PC-3 (cell line): Measurements from ENCODE around the gene DOCK1. TPM values are rescaled to one million over a fixed set of nuclear protein-coding genes. Genes with fewer than 3 reads are reported as not detected.

Experiments used
- ATAC-seq: fragments of 200-7000 bp; cut with Tn5 transposase; 2 replicates; pipeline ENCODE4 v1.9.1; 2020; ENCODE audit warnings: mild to moderate bottlenecking, moderate library complexity
- BruUV-seq: library from RNA; stranded (reverse); fragments of 400-500 nt; replicated peaks from 2 replicates; lab custom pipeline; 2021; lab: Mats Ljungman, UMichigan
- CTCF ChIA-PET: fragments of 300-600 bp; sonication (Branson Sonifier 250); formaldehyde crosslinking; loops from one replicate; lab custom pipeline; 2022; ENCODE audit warnings: antibody characterized with exemption; lab: Charles Lee
- POLR2A ChIA-PET: fragments of 300-600 bp; sonication (Branson Sonifier 250); formaldehyde crosslinking; loops from one replicate; lab custom pipeline; 2022; ENCODE audit warnings: antibody characterized with exemption; ENCODE audit not compliant: unreplicated experiment; lab: Charles Lee
- DNase-seq: peaks from one replicate; pipeline ENCODE4 v3.0.0-alpha.2; 2015
- H2AFZ ChIP-seq: fragments of 300-600 bp; sonication (generic); 2 replicates; pipeline ENCODE4 v1.6.0; 2016; ENCODE audit warnings: antibody characterized with exemption, low read length
- H3F3A ChIP-seq: fragments of 300-600 bp; sonication (generic); one replicate; pipeline ENCODE4 v1.6.0; 2017; ENCODE audit warnings: antibody characterized with exemption, low read length, control low read depth, mild to moderate bottlenecking; ENCODE audit not compliant: unreplicated experiment
- H3K27ac ChIP-seq: fragments of 300-600 bp; sonication (generic); 2 replicates; pipeline ENCODE4 v1.5.1; 2016; ENCODE audit warnings: mild to moderate bottlenecking, low read length
- H3K27me3 ChIP-seq: fragments of 300-600 bp; sonication (generic); 2 replicates; pipeline ENCODE4 v1.6.1; 2016; ENCODE audit warnings: low read length, mixed read lengths
- H3K36me3 ChIP-seq: fragments of 300-600 bp; sonication (generic); 2 replicates; pipeline ENCODE4 v1.6.1; 2016; ENCODE audit warnings: low read depth, mixed run types, low read length, mixed read lengths
- H3K4me1 ChIP-seq: fragments of 300-600 bp; sonication (generic); 2 replicates; pipeline ENCODE4 v1.5.1; 2016; ENCODE audit warnings: low read length; ENCODE audit not compliant: insufficient read depth
- H3K4me2 ChIP-seq: fragments of 300-600 bp; sonication (generic); 2 replicates; pipeline ENCODE4 v1.6.0; 2016; ENCODE audit warnings: low read length
- H3K4me3 ChIP-seq: fragments of 300-600 bp; sonication (generic); 2 replicates; pipeline ENCODE4 v1.5.1; 2016; ENCODE audit warnings: mild to moderate bottlenecking, low read length, mixed read lengths
- H3K79me2 ChIP-seq: fragments of 300-600 bp; sonication (generic); 2 replicates; pipeline ENCODE4 v1.6.1; 2017; ENCODE audit warnings: low read length, mixed read lengths
- H3K9ac ChIP-seq: fragments of 300-600 bp; sonication (generic); 2 replicates; pipeline ENCODE4 v1.6.0; 2016; ENCODE audit warnings: mild to moderate bottlenecking, low read length
- H3K9me2 ChIP-seq: fragments of 300-600 bp; sonication (generic); replicated peaks from 2 replicates; pipeline ENCODE4 v1.6.1; 2016; ENCODE audit warnings: mixed run types, low read length, mixed read lengths
- H3K9me3 ChIP-seq: fragments of 300-600 bp; sonication (generic); 2 replicates; pipeline ENCODE4 v1.6.1; 2016; ENCODE audit warnings: low read length, mixed read lengths
- H4K20me1 ChIP-seq: fragments of 300-600 bp; sonication (generic); 2 replicates; pipeline ENCODE4 v1.6.1; 2016; ENCODE audit warnings: low read length, mixed read lengths
- CTCF ChIP-seq: fragments of 300-600 bp; sonication (generic); conservative IDR thresholded peaks from 2 replicates; pipeline ENCODE4 v1.5.1; 2017; ENCODE audit warnings: antibody characterized with exemption, low read depth, mild to moderate bottlenecking, low read length
- EZH2 ChIP-seq: fragments of 300-600 bp; sonication (generic); IDR thresholded peaks from one replicate; pipeline ENCODE4 v1.6.1; 2017; ENCODE audit warnings: antibody characterized with exemption, mild to moderate bottlenecking, low read length; ENCODE audit not compliant: unreplicated experiment
- EZH2phosphoT487 ChIP-seq: fragments of 300-600 bp; sonication (generic); IDR thresholded peaks from 2 replicates; pipeline ENCODE4 v1.6.1; 2018; ENCODE audit warnings: mild to moderate bottlenecking, antibody characterized with exemption, low read length, borderline replicate concordance
- intact Hi-C: fragments of 100-400 bp; cut with micrococcal nuclease; formaldehyde crosslinking; loops from 2 replicates; pipeline ENCODE4 v1.9.0; 2023
- total RNA-seq: library from RNA; depleted of rRNA; stranded (reverse); fragments of >200 nt; gene quantifications from 2 replicates; pipeline ENCODE4 v1.2.3, GENCODE V29; 2014

Gene DOCK1
- total RNA-seq, 1 experiment from 2014 or later, result 34.3 TPM

GRCh38 chr10:127354255-127354654 is 449.0 kb downstream of the DOCK1 start:
- H3K9me3 ChIP-seq, result no peaks in the 10 kb centered on the region
- no peak for TF ChIP-seq EZH2
- no peak for TF ChIP-seq EZH2phosphoT487
- no peak for TF ChIP-seq CTCF
- no peaks in the 10 kb centered on the region for H4K20me1 ChIP-seq
- no peak overlapping the region for H3K9ac ChIP-seq
- no peak overlapping the region for H3K27ac ChIP-seq
- H3K79me2 ChIP-seq, result no peaks in the 10 kb centered on the region
- ATAC-seq (no peak), DNase-seq (no peak)
- H3K9me2 ChIP-seq, result no peaks in the 10 kb centered on the region
- intact Hi-C loops, result no loop called here
- no peaks in the 10 kb centered on the region for H3K36me3 ChIP-seq
- POLR2A ChIA-PET, result no interaction called here
- H3K27me3 ChIP-seq, result no peaks in the 10 kb centered on the region
- CTCF ChIA-PET, result interaction anchor here (0.7 kb wide), 1 partner anchor 80 kb away, joined by 3 read pairs; no protein-coding TSS in a partner anchor
- H3K4me1 ChIP-seq, result no peaks in the 10 kb centered on the region
- BruUV-seq, result no TSS peak
- no peak overlapping the region for H3K4me2 ChIP-seq
- no peak overlapping the region for H3K4me3 ChIP-seq
- no peak overlapping the region for H2AFZ ChIP-seq
- no peaks in the 10 kb centered on the region for H3F3A ChIP-seq

- no peak overlapping the region for H3K4me3 ChIP-seq
- no peak overlapping the region for H2AFZ ChIP-seq
- no peaks in the 10 kb centered on the region for H3K27me3 ChIP-seq
- H3K4me1 ChIP-seq, result no peaks in the 10 kb centered on the region
- no peaks in the 10 kb centered on the region for H3K9me3 ChIP-seq
- H3K9ac ChIP-seq, result no peak overlapping the region
- H3K9me2 ChIP-seq, result no peaks in the 10 kb centered on the region
- no peaks in the 10 kb centered on the region for H4K20me1 ChIP-seq
- POLR2A ChIA-PET, result no interaction called here
- H3K27ac ChIP-seq, result no peak overlapping the region
- H3K79me2 ChIP-seq, result no peaks in the 10 kb centered on the region
- DNase-seq (no peak), ATAC-seq (no peak)
- intact Hi-C loops, result no loop called here
- TF ChIP-seq EZH2, result no peak
- peak; percentile 41 for TF ChIP-seq CTCF
- TF ChIP-seq EZH2phosphoT487, result no peak
- no peaks in the 10 kb centered on the region for H3K36me3 ChIP-seq
- no TSS peak for BruUV-seq
- H3K4me2 ChIP-seq, result no peak overlapping the region
- CTCF ChIA-PET, result no interaction called here
- H3F3A ChIP-seq, result no peaks in the 10 kb centered on the region
Observed at GRCh38 chr10:127354992-127355391, 449.8 kb downstream of the DOCK1 start.

- Histone ChIP-seq H2AFZ (no peak overlapping the region), H3K4me1 (no peaks in the 10 kb centered on the region), H3K4me2 (no peak overlapping the region), H3K27me3 (no peaks in the 10 kb centered on the region), H3F3A (no peaks in the 10 kb centered on the region), H3K9me3 (no peaks in the 10 kb centered on the region), H3K9ac (no peak overlapping the region), H3K27ac (no peak overlapping the region), H3K79me2 (no peaks in the 10 kb centered on the region), H3K4me3 (no peak overlapping the region), H3K36me3 (no peaks in the 10 kb centered on the region), H3K9me2 (no peaks in the 10 kb centered on the region), H4K20me1 (no peaks in the 10 kb centered on the region)
- intact Hi-C loops, result no loop called here
- TF ChIP-seq EZH2phosphoT487, result no peak
- TF ChIP-seq EZH2, result no peak
- no peak for TF ChIP-seq CTCF
- POLR2A ChIA-PET, result no interaction called here
- CTCF ChIA-PET, result no interaction called here
- DNase-seq (no peak), ATAC-seq (no peak)
- BruUV-seq, result no TSS peak
Observed at GRCh38 chr10:127356360-127356759, 451.1 kb downstream of the DOCK1 start.
